Endometrium (tissue), 2 donors: ENCODE data around the gene RPS15A.
"Not testable (repeated sequence)": the region's sequence is repeated elsewhere in the genome, so short reads cannot be mapped to it uniquely, and the experiment has no call there.

Experiments
- FAIRE-seq: peaks from 2 replicates; lab custom pipeline; 2012; peaks lifted over from hg19 to GRCh38; lab: Jason Lieb, UNC
- donor health status: control.
- donor health status: control.

RPS15A gene

GRCh38 chr16:18796377-18796776 is 6.2 kb upstream of the RPS15A start:
- FAIRE-seq = no peak

DNA sequence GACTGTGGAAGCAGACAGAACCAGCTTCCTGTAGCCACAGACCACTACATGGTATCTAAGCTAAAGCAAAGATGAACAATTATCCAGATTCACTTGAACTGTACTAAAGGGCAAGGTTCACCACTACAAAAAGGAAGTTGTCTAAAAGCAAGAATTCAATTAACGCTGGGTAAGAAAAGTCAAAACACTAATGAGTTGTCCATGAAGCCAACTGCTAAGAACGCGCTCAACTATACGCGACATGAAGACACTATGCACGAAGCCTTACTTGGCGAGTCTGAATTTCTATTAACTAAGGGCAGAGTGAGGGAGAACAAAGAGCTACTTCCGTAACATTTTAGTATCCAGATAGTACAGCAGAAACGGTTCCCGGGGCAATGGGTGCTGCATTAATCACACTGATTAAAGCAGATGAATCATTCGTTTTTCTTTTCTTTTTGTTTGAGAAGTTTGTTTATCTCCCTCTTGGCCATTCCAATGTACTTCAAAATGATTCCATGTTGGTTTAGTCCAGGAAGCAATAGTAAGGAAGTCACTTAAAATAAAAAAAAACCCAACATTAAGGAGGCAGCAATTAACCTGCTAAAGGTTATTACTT is 2.8 kb upstream of the RPS15A start:
- no peak for FAIRE-seq

GRCh38 chr16:18789515-18789849 is 652 bp downstream of the RPS15A start:
- FAIRE-seq = no peak

DNA sequence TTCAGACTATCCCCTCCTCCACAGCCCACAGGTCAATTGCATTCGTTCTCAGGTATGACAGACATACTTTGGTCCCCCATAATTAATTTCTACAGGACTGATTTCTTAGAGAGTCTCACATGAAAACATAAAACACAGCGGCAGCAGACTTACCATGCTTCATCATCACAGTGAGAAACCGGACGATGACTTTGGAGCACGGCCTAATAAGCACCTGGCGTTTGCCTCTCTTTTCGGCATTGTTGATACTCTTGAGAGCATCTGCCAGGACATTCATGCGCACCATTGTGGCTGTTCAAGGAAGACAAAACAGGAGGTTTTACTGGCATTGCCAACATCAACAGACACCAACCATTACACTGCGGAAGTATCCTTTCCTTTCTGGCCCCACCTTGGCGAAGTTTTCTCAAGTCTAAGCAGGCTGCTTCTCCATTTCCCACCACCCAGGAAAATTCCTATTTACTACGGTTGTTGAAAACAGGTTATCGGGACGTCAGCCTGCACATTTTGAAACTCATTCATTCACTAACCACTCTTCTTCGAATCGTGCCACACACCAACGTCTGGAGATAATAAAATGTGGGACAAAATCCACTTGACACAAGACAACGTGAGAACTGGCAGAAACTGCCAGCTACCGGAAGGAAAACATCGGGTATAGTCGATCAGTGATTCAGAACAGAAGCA is 1.2 kb downstream of the RPS15A start:
- FAIRE-seq = no peak

- FAIRE-seq = no peak
Measured at GRCh38 chr16:18784917-18785623, 5.1 kb downstream of the RPS15A start.

DNA sequence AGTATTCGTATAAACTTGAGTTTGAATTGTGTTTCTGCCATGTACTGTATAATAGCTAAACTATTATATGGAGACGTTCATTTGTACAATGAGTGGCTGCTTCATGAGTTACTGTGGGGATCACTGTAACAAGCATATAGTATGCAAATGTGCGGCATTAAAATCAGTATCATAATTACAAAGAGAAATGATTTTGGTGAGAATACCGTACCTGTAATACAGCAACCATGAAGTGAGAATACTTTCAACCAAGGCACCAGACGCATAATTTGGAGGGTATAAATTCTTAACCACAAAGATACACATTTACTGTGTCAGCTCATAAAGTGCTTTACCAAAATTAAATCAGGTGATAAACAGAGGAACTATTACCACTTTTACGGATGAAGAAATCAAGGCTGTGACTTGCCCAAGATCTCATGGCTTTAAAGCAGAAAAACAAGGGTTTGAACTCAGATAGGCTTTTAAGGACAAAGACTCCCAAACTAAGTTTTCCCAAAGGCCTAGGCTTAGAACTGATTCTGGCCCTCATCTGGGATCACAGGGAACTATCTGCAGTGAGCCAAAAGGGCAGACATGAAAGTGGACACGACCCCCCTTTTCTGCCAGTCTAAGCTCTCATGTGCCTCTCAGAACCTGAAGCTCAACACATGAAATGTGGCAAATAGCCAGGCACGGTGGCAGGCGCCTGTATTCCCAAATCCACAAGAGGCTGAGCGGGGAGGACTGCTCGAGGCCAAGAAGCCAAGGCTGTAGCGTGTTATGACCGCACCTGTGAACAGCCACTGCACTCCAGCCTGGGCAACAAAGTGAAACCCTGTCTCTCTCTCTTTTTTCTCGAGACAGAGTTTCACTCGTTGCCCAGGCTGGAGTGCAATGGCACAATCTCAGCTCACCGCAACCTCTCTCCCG is 6.4 kb downstream of the RPS15A start:
- FAIRE-seq = no peak

GRCh38 chr16:18782697-18783429 is 7.3 kb downstream of the RPS15A start:
- no peak for FAIRE-seq

DNA sequence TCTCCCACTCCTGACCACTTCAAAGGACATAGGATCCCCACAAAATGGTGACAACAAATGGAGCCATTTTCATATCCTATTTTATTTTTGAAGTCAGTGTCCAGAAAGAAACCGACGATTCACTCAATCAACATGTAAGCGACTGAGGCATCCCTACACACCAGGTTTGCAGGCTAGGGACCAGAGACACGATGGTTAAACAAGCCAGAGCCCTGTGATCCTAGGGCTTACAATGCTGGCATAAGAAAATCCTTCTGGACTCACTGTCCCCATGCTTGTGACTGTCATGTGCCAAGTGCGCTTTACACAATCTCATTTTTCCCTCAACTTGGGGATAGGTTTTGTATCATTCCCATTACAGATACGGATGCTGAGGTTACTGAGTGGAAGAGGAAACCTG is 8.9 kb downstream of the RPS15A start:
- not testable (repeated sequence) for FAIRE-seq

GRCh38 chr16:18780460-18781026 is 9.6 kb downstream of the RPS15A start:
- FAIRE-seq = not testable (repeated sequence)

DNA sequence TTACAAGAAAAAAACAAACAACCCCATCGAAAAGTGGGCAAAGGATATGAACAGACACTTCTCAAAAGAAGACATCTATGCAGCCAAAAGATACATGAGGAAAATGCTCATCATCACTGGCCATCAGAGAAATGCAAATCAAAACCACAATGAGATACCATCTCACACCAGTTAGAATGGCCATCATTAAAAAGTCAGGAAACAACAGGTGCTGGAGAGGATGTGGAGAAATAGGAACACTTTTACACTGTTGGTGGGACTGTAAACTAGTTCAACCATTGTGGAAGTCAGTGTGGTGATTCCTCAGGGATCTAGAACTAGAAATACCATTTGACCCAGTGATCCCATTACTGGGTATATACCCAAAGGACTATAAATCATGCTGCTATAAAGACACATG is 12.5 kb downstream of the RPS15A start:
- not testable (repeated sequence) for FAIRE-seq

DNA sequence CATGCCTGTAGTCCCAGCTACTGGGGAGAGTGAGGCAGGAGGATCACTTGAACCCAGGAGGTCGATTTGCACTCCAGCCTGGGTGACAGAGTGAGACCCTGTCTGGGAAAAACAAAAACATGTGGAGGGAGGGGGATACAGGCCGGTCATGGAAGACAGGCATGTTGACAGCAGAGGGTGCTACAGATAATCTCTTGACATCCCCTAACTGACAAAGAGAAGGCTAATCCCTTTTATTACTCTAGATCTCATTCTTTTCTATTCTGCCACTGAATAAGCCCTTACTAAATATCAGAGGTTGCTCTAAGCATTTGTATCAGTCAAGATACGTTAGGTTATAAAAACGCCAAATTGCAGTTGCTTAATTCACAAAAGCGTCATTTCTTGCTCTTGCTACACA is 13.8 kb downstream of the RPS15A start:
- not testable (repeated sequence) for FAIRE-seq

DNA sequence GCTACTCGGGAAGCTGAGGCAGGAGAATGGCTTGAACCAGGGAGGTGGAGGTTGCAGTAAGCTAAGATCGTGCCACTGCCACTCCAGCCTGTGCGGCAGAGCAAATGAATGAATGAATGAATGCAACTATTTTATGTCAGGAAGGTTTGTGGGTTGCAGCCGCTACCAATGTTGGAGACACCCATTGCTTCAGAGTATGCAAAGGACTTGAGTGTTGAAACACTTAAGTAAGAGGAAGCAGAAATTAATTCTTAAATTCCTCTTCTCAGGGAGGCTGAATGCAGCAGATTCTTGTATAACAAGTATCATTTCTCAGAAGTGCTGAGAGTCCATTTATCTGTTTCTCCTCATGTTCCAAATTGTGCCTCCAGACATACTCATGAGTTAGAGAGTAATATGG is 15.5 kb downstream of the RPS15A start:
- not testable (repeated sequence) for FAIRE-seq

DNA sequence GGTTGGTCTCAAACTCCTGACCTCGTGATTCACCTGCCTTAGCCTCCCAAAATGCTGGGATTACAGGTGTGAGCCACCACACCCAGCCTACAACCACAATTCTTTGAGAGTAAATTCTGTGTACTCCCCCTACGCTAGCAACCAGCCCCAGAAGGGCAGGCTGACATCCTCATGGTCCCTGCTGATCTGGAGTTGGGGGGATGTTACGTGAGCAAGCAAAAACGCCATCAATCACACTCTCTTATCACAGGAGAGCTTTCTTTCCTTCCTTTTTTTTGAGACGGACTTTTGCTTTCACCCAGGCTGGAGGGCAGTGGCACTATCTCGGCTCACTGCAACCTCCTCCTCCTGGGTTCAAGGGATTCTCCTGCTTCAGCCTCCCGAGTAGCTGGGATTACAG is 18.0 kb downstream of the RPS15A start:
- not testable (repeated sequence) for FAIRE-seq

GRCh38 chr16:18770336-18770962 is 19.7 kb downstream of the RPS15A start:
- not testable (repeated sequence) for FAIRE-seq

GRCh38 chr16:18767217-18767616 is 22.9 kb downstream of the RPS15A start:
- FAIRE-seq = not testable (repeated sequence)

GRCh38 chr16:18762713-18763112 is 27.4 kb downstream of the RPS15A start:
- FAIRE-seq = not testable (repeated sequence)

GRCh38 chr16:18759598-18760520 is 30.3 kb downstream of the RPS15A start:
- not testable (repeated sequence) for FAIRE-seq

DNA sequence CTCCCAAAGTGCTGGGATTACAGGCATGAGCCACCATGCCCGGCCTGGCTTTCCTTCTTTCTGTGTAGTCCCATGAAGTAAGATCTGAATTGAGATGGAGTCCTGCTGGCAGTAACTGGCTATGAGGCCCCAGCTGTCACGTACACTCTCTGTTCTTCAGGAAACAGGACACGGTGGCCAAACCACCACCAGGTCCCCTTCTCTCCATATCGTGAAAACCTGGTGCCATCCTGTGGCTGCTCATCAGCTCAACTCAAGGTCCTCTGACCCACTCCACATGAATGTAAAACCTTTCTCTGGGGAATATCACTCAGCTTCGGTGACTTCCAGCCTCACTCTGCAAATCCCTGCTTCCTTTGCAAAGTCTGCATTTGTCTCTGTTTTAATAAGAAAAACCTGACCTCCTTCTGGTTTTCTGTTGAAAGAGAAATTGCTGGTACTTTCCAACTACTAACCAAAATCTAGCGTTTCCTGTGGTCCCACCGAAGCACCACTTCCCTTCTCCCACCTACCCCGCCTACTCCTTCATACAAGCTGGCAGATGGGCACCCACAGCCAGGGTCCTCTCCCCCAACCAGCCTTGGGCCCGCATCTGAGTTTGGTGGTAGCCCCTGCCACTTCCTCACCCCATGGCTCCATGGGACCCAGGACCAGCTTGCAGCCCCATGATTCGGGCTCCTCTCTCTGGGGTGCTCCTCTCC is 32.0 kb downstream of the RPS15A start:
- not testable (repeated sequence) for FAIRE-seq

DNA sequence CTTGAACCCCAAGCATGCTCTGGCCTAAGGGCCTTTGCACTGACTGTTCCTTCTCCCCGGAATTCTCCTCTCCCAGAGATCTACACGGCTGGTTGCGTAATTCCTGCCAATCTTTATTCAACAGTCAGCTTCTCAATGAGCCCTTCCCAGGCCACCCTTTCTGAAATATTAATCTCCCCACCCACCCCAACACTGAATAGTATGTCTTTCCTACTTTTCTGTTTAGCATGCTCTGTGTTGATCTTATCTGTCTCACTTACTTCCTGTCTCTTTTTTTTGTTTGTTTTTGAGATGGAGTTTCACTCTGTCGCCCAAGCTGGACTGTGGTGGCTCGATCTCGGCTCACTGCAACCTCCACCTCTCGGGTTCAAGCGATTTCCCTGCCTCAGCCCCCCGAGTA is 33.5 kb downstream of the RPS15A start:
- not testable (repeated sequence) for FAIRE-seq
